WTC11 (cell line): ENCODE results near the gene PPP6R3. TPM values are rescaled to one million over a fixed set of nuclear protein-coding genes. Genes with fewer than 3 reads are reported as not detected.
A peak's percentile ranks its signal among the peaks of the same experiment; 100 is the strongest.

Experiments used
- ATAC-seq: fragments of 200-7000 bp; cut with Tn5 transposase; 2 replicates; pipeline ENCODE4 v1.10.0; 2021; ENCODE audit warnings: mild to moderate bottlenecking, moderate library complexity
- CTCF ChIA-PET: fragments of 300-600 bp; sonication (Branson Sonifier 250); formaldehyde crosslinking; loops from one replicate; lab custom pipeline; 2021; ENCODE audit warnings: antibody characterized with exemption; lab: Charles Lee
- POLR2A ChIA-PET: fragments of 350-600 bp; sonication (Branson Sonifier 250); formaldehyde crosslinking; loops from one replicate; lab custom pipeline; 2021; ENCODE audit warnings: antibody characterized with exemption; lab: Charles Lee
- DNase-seq: peaks from one replicate; pipeline ENCODE4 v3.0.0; 2021; ENCODE audit warnings: low spot score
- H3K27ac Mint-ChIP-seq: 2 replicates; pipeline ENCODE4 v1.8.0; 2021; ENCODE audit warnings: mixed read lengths
- H3K27me3 Mint-ChIP-seq: 2 replicates; pipeline ENCODE4 v1.8.0; 2021; ENCODE audit warnings: low read depth, mild to moderate bottlenecking, moderate library complexity, mixed read lengths
- H3K36me3 Mint-ChIP-seq: 2 replicates; pipeline ENCODE4 v1.8.0; 2021; ENCODE audit warnings: mixed read lengths
- H3K4me1 Mint-ChIP-seq: 2 replicates; pipeline ENCODE4 v1.8.0; 2022; ENCODE audit warnings: mixed read lengths
- H3K4me3 Mint-ChIP-seq: 2 replicates; pipeline ENCODE4 v1.8.0; 2021; ENCODE audit warnings: mild to moderate bottlenecking, moderate library complexity, mixed read lengths
- H3K9me3 Mint-ChIP-seq: 2 replicates; pipeline ENCODE4 v1.8.0; 2021; ENCODE audit warnings: mixed read lengths
- ATF6 ChIP-seq: sonication (generic); formaldehyde crosslinking; IDR thresholded peaks from 2 replicates; pipeline ENCODE4 v1.8.1; 2023; ENCODE audit warnings: mild to moderate bottlenecking, missing genetic modification reagents
- CDX4 ChIP-seq: fragments of 250-450 bp; sonication (Bioruptor Pico); IDR thresholded peaks from 2 replicates; pipeline ENCODE4 v1.9.0; 2021; ENCODE audit warnings: moderate library complexity, mild to moderate bottlenecking, inconsistent platforms, borderline replicate concordance
- CREM ChIP-seq: sonication (generic); formaldehyde crosslinking; IDR thresholded peaks from 2 replicates; pipeline ENCODE4 v1.8.1; 2022; ENCODE audit warnings: mild to moderate bottlenecking, missing genetic modification reagents, moderate library complexity
- GTF2I ChIP-seq: fragments of 250-450 bp; sonication (Bioruptor Pico); conservative IDR thresholded peaks from 2 replicates; pipeline ENCODE4 v1.4.0; 2021; ENCODE audit warnings: mild to moderate bottlenecking
- KAT7 ChIP-seq: sonication (generic); formaldehyde crosslinking; IDR thresholded peaks from 2 replicates; pipeline ENCODE4 v1.8.1; 2023; ENCODE audit warnings: missing genetic modification reagents, mild to moderate bottlenecking, borderline replicate concordance
- SMAD3 ChIP-seq: sonication (generic); formaldehyde crosslinking; IDR thresholded peaks from 2 replicates; pipeline ENCODE4 v1.8.0; 2022; ENCODE audit warnings: missing genetic modification reagents, mild to moderate bottlenecking, borderline replicate concordance
- SMAD4 ChIP-seq: sonication (generic); formaldehyde crosslinking; IDR thresholded peaks from 2 replicates; pipeline ENCODE4 v1.8.0; 2022; ENCODE audit warnings: mild to moderate bottlenecking, missing genetic modification reagents
- ZNF281 ChIP-seq: sonication (generic); formaldehyde crosslinking; IDR thresholded peaks from 2 replicates; pipeline ENCODE4 v1.8.0; 2023; ENCODE audit warnings: mild to moderate bottlenecking, missing genetic modification reagents
- ZNF396 ChIP-seq: fragments of 250-450 bp; sonication (Bioruptor Pico); IDR thresholded peaks from 2 replicates; pipeline ENCODE4 v1.8.0; 2021; ENCODE audit warnings: mild to moderate bottlenecking, moderate library complexity, borderline replicate concordance
- ZNF416 ChIP-seq: fragments of 250-450 bp; sonication (Bioruptor Pico); IDR thresholded peaks from 2 replicates; pipeline ENCODE4 v1.9.0; 2021; ENCODE audit warnings: mild to moderate bottlenecking, inconsistent platforms
- ZNF671 ChIP-seq: fragments of 250-450 bp; sonication (Bioruptor Pico); IDR thresholded peaks from 2 replicates; pipeline ENCODE4 v1.8.0; 2021; ENCODE audit warnings: mild to moderate bottlenecking
- total RNA-seq: library from RNA; stranded (reverse); gene quantifications from 3 replicates; pipeline ENCODE4 v1.2.3, GENCODE V29; 2021
- TF ChIP-seq, protein P1 (sequence below): sonication (generic); formaldehyde crosslinking; IDR thresholded peaks from 2 replicates; pipeline ENCODE4 v1.8.1; 2023; ENCODE audit warnings: mild to moderate bottlenecking, missing genetic modification reagents
- TF ChIP-seq, protein P2 (sequence below): sonication (generic); formaldehyde crosslinking; IDR thresholded peaks from 2 replicates; pipeline ENCODE4 v1.8.1; 2023; ENCODE audit warnings: mild to moderate bottlenecking, missing genetic modification reagents, borderline replicate concordance
- TF ChIP-seq, protein P3 (sequence below): fragments of 250-450 bp; sonication (Bioruptor Pico); IDR thresholded peaks from 2 replicates; pipeline ENCODE4 v1.9.0; 2021; ENCODE audit warnings: mild to moderate bottlenecking
- TF ChIP-seq, protein P4 (sequence below): sonication (generic); formaldehyde crosslinking; IDR thresholded peaks from 2 replicates; pipeline ENCODE4 v1.8.0; 2022; ENCODE audit warnings: mild to moderate bottlenecking, missing genetic modification reagents
- TF ChIP-seq, protein P5 (sequence below): sonication (generic); formaldehyde crosslinking; IDR thresholded peaks from 2 replicates; pipeline ENCODE4 v1.8.1; 2022; ENCODE audit warnings: mild to moderate bottlenecking, missing genetic modification reagents, moderate library complexity, borderline replicate concordance

The PPP6R3 gene
- total RNA-seq, 1 experiment from 2014 or later = 138 TPM

DNA sequence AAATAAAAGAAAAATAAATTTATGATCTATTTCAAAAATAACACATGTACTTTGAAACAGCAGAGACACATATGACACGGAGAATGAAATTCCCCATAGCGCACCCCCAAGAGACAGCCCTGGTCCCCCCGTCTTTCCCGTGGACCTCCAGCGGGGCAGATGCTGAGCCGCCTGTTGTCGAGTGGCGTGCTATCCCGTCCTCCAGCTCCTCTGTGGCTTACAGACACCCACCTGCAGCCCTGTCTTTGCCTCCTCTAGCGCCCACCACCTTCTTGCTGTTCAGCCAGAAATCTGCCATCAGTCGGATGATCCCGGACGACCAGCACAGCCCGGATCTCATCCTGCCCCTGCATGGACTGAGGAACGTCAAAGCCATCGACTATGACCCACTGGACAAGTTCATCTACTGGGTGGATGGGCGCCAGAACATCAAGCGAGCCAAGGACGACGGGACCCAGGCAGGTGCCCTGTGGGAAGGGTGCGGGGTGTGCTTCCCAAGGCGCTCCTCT, 44.4 kb upstream of the PPP6R3 start:
- no peak for TF ChIP-seq CDX4 (CRISPR knock-in tag)
- no peak for TF ChIP-seq ZNF671
- TF ChIP-seq SMAD4 = no peak
- no peak for TF ChIP-seq ATF6 (CRISPR knock-in tag)
- ChIA-PET CTCF (no interaction called here), POLR2A (no interaction called here)
- DNase-seq (no peak), ATAC-seq (no peak)
- Mint-ChIP-seq H3K4me3 (no peak overlapping the region), H3K27ac (no peak overlapping the region; the same call in 1 of the 2 replicates), H3K9me3 (peaks cover 4% of the 10 kb centered on the region; the same call in 1 of the 2 replicates), H3K4me1 (no peaks in the 10 kb centered on the region), H3K27me3 (no peaks in the 10 kb centered on the region), H3K36me3 (peaks cover 45% of the 10 kb centered on the region)

DNA sequence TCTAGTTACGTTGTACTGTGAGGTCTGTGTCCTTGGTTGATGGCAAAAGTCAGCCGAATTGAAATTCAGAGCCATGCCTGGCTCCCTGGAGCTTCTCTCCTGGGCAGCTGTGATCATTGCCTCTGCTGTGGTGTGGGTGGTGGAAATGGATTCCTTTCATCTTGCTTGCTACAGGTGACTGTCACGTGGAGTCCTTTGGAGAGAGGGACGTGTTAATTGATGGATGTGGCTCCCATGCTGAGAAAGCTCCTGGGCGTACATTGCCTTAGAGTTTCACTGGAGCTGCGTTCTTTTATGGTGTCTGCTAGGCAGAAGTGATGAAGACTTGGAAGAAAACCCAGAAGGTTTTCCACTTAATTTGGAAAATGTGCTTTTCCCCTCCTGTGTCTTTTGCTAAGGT, 41.9 kb upstream of the PPP6R3 start:
- H3K36me3 Mint-ChIP-seq = peaks cover 43% of the 10 kb centered on the region
- CTCF ChIA-PET = no interaction called here
- no peak for ATAC-seq
- TF ChIP-seq, protein P1, sequence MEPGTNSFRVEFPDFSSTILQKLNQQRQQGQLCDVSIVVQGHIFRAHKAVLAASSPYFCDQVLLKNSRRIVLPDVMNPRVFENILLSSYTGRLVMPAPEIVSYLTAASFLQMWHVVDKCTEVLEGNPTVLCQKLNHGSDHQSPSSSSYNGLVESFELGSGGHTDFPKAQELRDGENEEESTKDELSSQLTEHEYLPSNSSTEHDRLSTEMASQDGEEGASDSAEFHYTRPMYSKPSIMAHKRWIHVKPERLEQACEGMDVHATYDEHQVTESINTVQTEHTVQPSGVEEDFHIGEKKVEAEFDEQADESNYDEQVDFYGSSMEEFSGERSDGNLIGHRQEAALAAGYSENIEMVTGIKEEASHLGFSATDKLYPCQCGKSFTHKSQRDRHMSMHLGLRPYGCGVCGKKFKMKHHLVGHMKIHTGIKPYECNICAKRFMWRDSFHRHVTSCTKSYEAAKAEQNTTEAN = no peak
- no peak for TF ChIP-seq KAT7
- no peak for TF ChIP-seq ZNF396 (CRISPR knock-in tag)
- TF ChIP-seq ZNF281 (CRISPR knock-in tag) = no peak
- TF ChIP-seq, protein P2, sequence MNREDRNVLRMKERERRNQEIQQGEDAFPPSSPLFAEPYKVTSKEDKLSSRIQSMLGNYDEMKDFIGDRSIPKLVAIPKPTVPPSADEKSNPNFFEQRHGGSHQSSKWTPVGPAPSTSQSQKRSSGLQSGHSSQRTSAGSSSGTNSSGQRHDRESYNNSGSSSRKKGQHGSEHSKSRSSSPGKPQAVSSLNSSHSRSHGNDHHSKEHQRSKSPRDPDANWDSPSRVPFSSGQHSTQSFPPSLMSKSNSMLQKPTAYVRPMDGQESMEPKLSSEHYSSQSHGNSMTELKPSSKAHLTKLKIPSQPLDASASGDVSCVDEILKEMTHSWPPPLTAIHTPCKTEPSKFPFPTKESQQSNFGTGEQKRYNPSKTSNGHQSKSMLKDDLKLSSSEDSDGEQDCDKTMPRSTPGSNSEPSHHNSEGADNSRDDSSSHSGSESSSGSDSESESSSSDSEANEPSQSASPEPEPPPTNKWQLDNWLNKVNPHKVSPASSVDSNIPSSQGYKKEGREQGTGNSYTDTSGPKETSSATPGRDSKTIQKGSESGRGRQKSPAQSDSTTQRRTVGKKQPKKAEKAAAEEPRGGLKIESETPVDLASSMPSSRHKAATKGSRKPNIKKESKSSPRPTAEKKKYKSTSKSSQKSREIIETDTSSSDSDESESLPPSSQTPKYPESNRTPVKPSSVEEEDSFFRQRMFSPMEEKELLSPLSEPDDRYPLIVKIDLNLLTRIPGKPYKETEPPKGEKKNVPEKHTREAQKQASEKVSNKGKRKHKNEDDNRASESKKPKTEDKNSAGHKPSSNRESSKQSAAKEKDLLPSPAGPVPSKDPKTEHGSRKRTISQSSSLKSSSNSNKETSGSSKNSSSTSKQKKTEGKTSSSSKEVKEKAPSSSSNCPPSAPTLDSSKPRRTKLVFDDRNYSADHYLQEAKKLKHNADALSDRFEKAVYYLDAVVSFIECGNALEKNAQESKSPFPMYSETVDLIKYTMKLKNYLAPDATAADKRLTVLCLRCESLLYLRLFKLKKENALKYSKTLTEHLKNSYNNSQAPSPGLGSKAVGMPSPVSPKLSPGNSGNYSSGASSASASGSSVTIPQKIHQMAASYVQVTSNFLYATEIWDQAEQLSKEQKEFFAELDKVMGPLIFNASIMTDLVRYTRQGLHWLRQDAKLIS (CRISPR knock-in tag) = no peak
- TF ChIP-seq, protein P3, sequence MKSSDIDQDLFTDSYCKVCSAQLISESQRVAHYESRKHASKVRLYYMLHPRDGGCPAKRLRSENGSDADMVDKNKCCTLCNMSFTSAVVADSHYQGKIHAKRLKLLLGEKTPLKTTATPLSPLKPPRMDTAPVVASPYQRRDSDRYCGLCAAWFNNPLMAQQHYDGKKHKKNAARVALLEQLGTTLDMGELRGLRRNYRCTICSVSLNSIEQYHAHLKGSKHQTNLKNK (CRISPR knock-in tag) = no peak
- TF ChIP-seq SMAD3 (CRISPR knock-in tag) = no peak
- no peak for TF ChIP-seq CREM
- TF ChIP-seq, protein P4, sequence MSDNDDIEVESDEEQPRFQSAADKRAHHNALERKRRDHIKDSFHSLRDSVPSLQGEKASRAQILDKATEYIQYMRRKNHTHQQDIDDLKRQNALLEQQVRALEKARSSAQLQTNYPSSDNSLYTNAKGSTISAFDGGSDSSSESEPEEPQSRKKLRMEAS (CRISPR knock-in tag) = no peak
- no peak for TF ChIP-seq GTF2I (CRISPR knock-in tag)
- TF ChIP-seq ZNF416 = no peak
- TF ChIP-seq, protein P5, sequence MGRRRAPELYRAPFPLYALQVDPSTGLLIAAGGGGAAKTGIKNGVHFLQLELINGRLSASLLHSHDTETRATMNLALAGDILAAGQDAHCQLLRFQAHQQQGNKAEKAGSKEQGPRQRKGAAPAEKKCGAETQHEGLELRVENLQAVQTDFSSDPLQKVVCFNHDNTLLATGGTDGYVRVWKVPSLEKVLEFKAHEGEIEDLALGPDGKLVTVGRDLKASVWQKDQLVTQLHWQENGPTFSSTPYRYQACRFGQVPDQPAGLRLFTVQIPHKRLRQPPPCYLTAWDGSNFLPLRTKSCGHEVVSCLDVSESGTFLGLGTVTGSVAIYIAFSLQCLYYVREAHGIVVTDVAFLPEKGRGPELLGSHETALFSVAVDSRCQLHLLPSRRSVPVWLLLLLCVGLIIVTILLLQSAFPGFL (CRISPR knock-in tag) = no peak
- TF ChIP-seq, all 79 proteins: peak for 0
- Mint-ChIP-seq H3K27me3 (no peaks in the 10 kb centered on the region), H3K4me3 (no peak overlapping the region), H3K9me3 (peaks cover 4% of the 10 kb centered on the region; the same call in 1 of the 2 replicates), H3K27ac (peak overlapping the region; percentile 61), H3K4me1 (no peaks in the 10 kb centered on the region)
- no peak for DNase-seq
- POLR2A ChIA-PET = no interaction called here
